GM21786 (cell line): ENCODE measurements around the gene OR14A16.
A peak's percentile ranks its signal among the peaks of the same experiment; 100 is the strongest.

Source experiments
- ATAC-seq: cut with Tn5 transposase; IDR thresholded peaks from one replicate; pipeline ENCODE4 v1.9.1; 2021; ENCODE audit not compliant: unreplicated experiment

Gene OR14A16, protein sequence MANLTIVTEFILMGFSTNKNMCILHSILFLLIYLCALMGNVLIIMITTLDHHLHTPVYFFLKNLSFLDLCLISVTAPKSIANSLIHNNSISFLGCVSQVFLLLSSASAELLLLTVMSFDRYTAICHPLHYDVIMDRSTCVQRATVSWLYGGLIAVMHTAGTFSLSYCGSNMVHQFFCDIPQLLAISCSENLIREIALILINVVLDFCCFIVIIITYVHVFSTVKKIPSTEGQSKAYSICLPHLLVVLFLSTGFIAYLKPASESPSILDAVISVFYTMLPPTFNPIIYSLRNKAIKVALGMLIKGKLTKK

DNA sequence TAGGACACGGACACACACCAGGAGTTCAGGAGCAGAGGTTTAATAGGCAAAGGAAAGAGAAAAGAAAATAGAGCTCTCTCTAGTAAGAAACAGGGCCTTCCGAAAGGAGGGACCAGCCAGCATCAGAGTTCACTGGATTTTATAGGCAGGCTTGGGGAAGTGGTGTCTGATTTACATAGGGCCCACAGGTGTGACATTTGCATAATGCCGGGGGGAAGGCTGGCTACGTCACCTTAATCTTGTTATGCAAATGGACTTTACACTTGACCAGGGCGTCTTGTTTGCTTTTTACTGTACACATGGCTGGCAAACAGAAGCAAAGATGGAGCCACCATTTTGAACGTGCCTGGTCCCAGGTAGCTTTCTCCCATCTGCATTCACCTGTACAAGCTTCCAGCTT is at the start of gene OR14A16:
Gene OR14A16 (minus strand): TSS at position 97 of the 400 bp plus-strand sequence. CDS start 8,390 bp downstream, outside the sequence.
- no peak for ATAC-seq

GRCh38 chr1:247865416-247865815 is 41.5 kb upstream of the OR14A16 start:
- no peak for ATAC-seq

DNA sequence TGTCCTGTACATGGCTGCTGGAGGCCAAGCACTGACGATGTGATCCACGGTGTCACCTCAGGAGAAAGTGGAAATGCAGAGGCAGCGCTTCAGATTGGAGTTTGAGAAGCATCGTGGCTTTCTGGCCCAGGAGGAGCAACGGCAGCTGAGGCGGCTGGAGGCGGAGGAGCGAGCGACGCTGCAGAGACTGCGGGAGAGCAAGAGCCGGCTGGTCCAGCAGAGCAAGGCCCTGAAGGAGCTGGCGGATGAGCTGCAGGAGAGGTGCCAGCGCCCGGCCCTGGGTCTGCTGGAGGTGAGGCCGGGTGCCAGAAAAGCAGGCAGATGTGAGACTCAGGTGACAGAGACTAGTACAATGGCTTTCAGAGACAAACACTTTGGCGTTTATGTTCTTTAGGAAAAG is 40.7 kb upstream of the OR14A16 start:
- no peak for ATAC-seq

GRCh38 chr1:247862756-247863155 is 38.8 kb upstream of the OR14A16 start:
- no peak for ATAC-seq

DNA sequence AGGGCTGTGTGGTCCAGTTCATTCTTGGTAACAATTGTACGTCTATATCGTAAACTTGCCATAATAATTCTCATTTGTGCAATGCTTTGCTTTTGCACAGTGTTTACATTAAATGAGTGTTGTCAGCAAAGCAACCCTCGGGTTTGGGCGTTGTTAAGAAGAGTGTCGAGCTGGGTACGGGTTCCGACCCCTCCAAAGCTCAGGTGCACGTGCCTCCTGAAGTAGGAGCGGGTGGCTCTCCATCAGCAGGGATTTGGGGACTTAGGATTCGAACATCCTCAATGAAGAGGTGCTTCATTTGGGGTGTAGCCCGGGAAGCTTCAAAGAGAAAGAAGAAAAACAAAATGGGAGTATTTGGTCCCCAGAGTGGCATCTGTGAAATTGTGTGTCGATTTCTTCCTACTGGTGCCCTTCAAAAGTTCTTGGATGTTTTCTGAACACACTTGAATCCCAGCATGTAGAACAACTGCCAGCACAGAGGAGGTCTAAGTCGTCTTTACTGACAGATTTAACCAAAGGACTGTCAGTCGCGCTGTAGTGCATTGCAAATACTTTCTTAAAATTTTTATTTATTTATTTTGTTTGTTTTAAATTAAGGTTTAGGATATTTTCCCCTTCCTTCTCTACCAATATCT is 34.2 kb upstream of the OR14A16 start:
- no peak for ATAC-seq

- ATAC-seq: peak; percentile 74
Observed at GRCh38 chr1:247857069-247857984, 33.4 kb upstream of the OR14A16 start, which contains the start of gene TRIM58. TSS of gene TRIM58 (plus strand) at chr1:247857187. CDS start at chr1:247857247, 60 bp downstream.

DNA sequence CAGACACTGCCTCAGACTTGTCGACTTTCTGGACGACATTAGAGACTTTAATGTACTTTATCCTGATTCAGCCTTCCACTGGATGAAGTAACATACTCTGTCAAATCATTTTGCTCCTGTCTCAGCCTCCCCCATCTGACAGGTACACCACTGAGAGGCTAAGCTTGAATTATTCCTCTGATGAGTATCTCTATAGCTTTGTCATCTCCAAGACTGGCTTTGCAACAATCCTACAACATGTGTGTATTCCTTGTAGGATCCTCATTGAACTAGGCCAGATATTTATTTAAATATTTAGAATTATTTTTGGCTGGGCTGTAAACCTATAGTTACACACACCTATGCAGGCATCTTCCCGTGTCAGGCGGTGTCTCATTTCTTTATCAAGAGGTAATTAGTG is 32.0 kb upstream of the OR14A16 start:
- ATAC-seq: no peak

DNA sequence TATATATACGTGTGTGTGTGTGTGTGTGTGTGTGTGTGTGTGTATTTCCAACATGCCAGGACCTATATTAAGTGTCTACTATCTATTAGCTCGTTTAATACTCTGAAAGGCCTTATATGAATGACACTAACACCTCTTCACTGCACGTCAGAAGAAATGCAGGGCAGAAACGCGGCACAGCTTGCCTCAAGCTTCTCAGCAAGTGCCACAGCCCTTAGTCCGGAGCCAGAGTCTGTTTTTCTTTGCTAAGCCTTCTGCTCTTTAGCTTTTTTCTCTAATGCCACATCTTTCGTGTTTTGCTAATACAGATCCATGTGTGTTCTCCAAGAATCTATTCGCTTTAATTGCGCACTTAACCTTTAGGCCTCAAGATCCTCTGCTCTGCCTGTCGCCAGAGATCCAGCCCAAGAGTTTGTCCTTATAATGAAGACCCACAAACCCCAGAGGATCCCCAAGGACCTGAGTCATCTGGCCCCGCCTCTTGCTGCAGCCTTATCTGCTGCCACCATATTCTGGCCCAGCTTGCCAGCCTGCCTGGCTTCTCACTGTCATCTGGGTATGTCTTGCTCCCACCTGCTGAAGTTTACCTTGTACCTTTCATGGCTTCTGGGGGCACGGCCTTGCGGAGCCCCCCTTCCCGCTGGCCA is 31.1 kb upstream of the OR14A16 start:
- no peak for ATAC-seq

DNA sequence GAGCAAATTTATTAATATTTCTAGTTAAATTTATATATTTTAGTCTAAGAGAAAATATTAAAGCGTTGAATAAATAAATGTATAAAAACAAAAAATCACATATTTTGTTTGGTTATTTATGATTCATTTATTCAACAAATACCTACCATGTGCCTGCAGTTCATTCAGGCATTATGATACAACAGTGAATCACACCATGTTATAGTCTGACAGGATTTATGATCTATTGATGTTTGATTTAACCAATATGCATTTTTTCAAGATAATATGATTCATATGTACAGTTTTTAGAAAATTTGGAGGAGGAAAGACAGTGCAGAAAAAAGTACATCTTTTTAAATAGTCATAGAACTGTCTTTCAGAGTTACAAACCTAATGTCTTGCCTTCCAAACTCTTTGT is 25.7 kb upstream of the OR14A16 start:
- no peak for ATAC-seq

DNA sequence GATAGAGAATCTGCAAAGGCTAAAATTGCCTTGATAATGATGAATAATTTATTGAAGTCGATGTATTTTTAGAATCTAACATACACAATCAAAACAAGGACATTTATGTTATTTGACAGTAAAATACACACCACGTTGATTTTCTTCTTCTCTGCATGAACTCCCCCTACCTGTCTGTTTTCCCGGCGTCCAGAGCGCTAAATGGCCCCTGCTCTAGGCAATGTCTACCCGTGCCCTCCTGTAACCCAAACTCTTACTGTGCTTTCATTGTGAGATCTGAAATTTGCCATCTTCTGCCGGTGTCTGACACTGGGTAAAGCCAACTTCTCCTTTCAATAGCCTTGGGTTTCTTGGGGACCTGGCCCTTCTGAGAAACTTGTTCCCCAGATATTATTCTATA is 24.4 kb upstream of the OR14A16 start:
- ATAC-seq: no peak

DNA sequence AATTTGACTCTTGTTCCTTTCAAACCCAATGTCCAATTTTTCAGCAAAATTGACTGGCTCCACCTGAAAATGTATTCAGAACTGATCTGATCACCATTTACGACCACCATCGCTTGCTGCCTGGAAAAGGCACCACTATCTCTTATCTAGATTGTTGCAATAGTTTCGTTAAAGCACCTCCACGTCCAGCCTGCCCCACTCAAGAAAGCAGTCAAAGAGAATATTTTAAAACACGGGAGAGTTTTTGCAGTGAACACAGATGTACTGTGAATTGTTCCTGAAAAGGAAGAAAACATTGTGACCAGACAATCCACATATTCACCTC is 21.7 kb upstream of the OR14A16 start:
- ATAC-seq: no peak

DNA sequence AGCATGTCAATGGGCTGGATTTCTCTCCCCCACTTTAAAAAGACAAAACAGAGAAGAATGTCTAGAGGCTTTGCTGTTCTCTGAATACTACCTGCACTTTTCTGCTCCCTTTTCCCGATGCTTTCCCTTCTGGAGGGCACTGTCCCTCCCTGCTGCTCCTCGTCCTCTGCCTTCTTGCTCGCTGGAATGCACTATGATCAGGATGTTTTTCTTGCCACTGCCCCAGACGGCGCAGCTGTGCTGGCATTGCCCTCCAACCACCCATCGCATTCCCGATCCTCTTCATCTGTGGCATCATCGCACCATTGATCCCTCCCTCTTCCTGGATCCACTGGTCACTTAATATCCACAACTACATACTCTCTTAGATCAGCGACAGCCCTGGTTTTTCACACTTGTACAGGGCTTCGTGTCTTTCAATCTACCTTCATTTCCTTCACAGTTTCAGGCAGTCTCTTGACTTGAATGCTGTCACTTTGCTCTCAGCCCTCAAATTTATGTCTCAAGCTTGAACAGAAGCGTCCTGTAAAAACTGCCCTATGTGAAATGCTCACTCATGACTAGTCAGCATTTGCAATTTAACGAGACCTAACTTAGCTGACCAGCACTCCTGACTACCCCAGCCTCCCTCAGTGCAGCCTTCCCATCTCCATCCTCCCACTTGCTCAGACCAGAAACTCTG is 21.2 kb upstream of the OR14A16 start:
- ATAC-seq: no peak

- ATAC-seq: no peak
Observed at GRCh38 chr1:247843411-247843810, 19.5 kb upstream of the OR14A16 start.

DNA sequence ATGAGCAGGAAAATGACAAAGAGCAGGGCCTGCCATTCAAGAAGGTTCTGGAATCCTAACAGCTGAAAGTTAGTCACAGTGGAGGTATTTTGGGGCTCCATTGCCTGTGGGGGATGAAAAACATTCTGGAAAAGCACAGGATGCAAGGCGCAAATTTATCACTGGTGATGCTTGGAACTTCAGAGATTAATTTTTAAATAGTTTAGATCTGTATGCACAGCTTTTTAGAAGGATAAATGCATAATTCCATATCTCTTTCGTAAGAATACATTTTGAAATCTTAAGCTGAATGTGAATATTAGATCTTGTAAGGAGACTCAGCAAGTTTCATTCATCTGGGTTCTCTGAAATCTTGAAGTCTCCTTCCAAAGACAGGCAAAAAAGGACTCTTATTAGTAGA is 17.9 kb upstream of the OR14A16 start, which contains the start of gene OR11L1:
Gene OR11L1 (minus strand): TSS at position 101 of the 400 bp plus-strand sequence. CDS start 0 bp downstream, at position 101.
- ATAC-seq: no peak

GRCh38 chr1:247840818-247841217 is 16.9 kb upstream of the OR14A16 start:
- ATAC-seq: no peak

GRCh38 chr1:247833601-247834000 is 9.7 kb upstream of the OR14A16 start:
- ATAC-seq: no peak

- ATAC-seq: no peak
Observed at GRCh38 chr1:247829656-247830055, 5.7 kb upstream of the OR14A16 start.

DNA sequence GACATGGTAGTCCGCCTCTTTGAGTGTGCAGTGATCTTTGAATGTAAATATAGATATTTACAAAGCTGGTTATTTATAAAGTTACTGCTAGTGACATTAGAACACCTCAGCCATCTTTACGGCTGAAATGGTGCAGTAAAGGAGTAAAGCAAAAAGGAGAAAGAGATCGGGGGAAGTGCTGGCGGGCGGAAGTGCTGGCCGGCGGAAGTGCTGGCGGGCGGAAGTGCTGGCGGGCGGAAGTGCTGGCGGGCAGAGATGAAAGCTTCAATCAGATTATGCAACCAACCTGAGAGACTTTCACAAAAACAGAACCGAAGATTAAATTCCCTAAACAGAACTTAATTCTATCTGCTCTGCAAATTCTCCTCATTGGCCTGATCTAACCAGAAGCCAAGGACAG is 1.4 kb upstream of the OR14A16 start:
- ATAC-seq: no peak

- no peak for ATAC-seq
Observed at GRCh38 chr1:247822060-247822459, 1.9 kb downstream of the OR14A16 start.

DNA sequence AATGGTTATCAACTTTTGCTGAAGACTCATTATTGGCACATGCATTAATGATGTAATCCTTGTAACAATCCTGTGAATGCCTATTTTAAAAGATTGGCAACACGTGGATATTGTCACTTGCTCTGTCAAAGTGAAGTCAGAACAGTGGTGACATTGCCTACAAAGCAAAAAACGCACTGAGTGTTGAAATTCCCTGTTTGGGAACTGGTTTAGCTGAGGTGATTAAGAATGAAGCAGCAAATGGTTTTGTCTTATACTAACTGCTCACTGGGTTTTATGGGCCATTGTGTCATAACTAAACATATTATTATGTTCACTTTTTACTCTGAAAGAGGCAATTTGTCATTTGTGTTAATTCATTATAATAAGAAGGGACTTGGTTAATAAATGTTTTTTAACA is 11.3 kb downstream of the OR14A16 start:
- no peak for ATAC-seq

- ATAC-seq: no peak
Observed at GRCh38 chr1:247797518-247797917, 26.4 kb downstream of the OR14A16 start.
